HG03432 (cell line): ENCODE data around the gene JUND.

Source experiments
- ATAC-seq: cut with Tn5 transposase; IDR thresholded peaks from one replicate; pipeline ENCODE4 v1.9.1; 2021; ENCODE audit warnings: mild to moderate bottlenecking, moderate library complexity; ENCODE audit not compliant: unreplicated experiment

Gene JUND

DNA sequence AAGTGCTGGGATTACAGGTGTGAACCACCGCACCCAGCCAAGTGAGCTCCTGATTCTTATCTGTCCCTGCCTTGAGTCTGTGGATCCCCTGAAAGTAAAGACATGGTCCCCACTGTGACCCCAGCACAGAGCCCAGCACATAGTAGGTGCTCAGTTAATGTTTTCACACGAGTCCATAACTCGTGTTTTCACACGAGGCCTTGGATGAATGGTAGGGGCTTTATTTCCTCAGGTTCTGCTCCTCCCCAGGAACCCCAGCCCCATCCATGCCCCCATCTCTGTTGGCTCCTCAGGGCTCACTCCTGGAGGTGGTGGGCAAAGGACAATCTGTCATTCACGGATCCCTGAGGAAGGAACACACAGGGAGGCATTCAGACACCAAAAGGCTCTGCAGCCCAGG, 31.6 kb downstream of the JUND start:
- no peak for ATAC-seq

DNA sequence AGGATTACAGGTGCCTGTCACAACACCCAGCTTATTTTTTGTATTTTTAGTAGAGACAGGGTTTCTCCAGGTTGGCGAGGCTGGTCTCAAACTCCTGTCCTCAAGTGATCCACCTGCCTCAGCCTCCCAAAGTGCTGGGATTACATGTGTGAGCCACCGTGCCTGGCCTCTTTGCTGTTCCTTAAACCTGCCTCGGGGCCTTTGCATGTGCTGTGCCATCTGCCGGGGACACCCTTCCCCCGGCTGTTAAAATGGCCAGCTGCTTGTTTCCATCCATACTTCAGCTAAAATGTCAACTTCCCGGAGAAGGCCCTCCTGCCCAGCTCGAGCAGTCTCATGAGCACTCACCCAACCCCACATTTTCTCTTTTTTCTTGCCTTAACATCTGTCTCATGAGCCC, 36.1 kb downstream of the JUND start:
- no peak for ATAC-seq

DNA sequence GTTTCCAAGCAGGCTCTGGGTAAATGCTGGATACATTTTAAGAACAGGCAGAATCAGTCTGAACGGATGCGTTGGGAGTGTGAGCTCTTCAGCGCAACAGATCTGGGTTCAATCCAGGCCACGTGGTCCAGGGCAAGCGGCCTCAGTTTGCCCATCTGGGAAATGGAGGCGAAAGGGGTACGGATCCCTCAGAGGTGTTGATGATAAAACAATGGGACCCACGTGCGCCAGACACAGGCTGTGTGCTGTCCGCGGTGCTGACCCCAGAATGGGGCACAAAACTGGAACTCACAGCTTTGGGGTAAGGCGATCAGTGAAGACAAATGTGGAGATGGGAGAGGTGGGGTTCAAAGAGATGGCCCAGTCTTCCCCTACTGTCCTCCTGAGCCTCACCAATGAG, 42.1 kb downstream of the JUND start:
- ATAC-seq, result no peak

DNA sequence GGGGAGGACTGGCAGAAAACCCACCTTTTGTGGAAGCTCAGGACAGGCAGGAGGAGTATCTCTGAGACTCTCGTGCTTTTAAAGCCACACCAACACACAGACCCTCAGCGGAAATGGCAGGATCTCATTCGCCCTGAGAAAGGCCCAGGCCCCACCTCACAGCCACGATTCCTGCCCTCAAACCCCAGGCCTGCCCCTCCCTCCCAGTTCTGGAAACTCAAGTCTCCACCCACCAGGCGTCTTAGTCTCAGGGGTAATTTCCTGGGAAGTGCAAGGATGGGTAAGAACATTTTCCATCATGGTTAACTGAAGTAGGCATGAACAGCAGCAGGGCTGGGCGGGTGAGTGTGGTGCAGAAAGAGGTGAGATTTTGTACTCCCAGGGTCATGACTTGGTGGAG, 47.2 kb downstream of the JUND start:
- no peak for ATAC-seq

DNA sequence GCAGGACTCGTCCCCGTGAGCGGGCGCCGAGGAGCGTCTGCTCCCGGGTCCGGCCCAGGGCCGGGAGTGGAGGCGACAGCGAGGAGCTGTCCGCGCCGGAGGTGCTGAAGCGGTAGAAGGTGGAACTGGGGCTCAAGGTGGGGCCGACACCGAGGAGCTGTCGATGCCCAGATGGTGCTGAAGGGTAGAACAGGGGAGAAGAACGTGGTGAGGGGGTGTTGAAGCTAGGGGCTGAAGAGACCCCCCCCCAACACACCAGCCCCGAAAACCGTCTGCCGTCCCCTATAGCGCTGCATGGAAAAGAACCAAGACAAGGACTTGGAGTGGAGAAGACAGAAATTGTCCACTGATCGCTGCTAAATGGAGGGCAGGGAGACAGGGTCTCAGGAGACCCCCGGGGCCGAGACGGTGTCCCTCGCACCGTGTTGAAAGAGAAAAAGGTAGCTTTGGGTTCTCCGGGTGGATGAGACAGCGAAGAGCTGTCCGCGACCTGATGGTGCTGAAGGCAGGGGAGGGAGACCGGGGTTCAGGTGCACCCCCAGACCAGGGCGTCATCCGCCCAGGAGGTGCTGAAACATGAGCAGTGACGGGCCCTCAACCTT, 48.1 kb downstream of the JUND start:
- no peak for ATAC-seq

DNA sequence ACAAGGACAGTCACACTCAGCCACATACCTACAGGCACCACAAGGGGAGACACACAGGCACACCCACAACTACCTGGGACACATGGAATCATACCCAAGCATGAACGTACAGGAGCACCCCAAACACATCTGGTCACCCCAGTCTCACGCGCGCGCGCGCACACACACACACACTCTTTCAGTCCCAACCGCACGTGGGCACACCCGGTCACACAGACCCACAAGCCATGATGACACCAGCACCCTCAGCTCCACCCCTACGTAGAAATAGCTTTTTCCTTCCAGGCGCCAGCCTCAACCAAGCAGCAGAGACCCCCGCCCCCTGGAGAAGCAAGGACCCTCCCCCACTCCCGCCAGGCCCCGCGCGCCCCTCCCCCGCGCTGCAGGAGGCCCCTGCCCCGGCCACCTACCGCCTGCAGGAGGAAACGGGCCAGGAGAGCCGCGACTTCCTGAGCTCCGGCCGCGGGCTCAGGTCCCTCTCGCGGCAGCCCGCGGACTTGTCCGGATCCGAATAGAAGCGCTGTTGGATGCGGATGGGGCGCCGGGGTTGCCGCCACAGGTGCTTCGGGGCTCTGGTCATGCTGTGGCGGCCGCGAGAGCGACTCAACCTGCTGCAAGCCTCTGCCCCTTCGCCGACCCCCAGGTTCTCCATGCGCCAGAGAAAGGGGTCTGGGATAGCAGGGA, 48.7 kb downstream of the JUND start:
- no peak for ATAC-seq

DNA sequence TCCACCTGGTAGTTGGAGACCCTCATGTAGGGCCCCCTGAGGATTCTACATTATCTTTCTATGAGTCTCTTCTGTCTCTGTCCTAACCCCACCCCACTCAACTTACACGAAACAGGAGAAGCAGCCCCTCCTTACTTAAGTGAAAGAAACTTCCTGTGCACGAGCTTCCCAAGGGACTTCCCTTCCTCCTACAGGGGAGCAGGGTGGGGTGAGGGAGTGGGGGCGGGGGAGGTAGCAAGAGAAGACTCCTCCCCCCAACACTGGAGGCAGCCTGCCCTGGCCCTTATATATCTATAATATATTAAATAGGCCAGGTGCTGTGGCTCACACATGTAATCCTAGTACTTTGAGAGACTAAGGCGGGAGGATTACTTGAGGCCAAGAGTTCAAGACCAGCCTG, 49.6 kb downstream of the JUND start:
- no peak for ATAC-seq

DNA sequence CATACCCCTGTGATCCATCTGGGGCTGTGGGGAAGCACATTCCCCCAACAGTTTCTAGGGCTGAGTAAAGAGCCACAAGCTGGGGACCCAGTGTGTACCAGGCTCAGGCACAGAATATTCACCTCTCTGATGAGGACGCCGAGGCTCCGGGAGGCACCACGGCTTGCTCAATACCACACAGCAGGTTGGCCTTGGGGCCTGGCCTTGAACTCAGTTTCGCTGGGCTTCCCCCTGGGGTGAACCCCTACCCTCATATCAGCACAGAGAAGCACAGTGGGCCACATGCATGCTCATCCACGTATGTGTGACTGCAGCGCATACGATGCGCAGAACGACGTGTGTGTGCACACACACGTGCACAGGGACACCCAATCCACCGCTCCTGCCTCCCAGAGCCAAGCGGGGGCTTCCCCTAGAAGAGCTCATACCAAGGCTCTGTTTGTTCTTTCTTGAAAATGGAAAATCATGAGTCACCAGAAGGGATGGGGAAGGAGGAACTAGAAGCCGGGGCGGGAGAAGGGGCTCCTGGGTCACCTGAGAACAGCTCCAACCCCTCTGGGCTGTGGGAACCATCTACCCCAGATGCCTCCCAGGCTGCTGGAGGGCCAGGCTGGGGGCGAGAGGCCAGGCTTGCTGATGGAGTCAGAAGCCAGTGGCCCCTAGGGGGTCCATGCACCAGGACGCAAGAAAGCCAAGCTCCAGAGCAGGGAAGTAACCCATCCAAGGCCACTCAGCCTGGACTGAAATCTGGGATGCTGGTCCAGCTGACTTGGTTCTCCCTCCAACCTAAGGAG, 50.3 kb downstream of the JUND start:
- no peak for ATAC-seq

DNA sequence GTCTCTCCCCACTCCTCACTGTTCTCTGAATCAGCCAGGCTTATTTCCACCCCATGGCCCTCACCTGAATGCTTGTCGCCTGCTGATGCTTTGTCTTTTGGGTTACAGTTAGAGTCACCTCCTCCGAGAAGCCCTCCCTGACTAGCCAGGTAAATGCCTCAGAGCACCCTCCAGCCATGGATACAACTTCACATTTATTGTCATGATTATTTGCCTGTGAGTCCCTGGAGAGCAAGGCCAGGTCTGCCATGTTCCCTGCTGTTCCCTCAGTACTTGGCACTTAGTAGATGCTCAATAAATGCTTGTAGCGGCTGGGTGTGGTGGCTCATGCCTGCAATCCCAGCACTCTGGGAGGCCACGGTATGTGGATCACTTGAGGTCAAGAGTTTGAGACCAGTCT, 51.5 kb downstream of the JUND start:
- ATAC-seq, result no peak
